Fibroblast of peridontal ligament (primary cell): ENCODE measurements around the gene OR2T4.

Experiments
- DNase-seq: peaks from one replicate; pipeline ENCODE4 v3.0.0-alpha.2; 2010; ENCODE audit errors: extremely low read depth

Gene OR2T4

GRCh38 chr1:248361121-248361715 lies at the start of gene OR2T4:
TSS of gene OR2T4 (plus strand) at chr1:248361665. CDS start at chr1:248361665, 0 bp downstream.
- DNase-seq: no peak

GRCh38 chr1:248316796-248317195 lies 44.7 kb upstream of the OR2T4 start:
- no peak for DNase-seq

- no peak for DNase-seq
Measured at GRCh38 chr1:248324468-248324867, 37.0 kb upstream of the OR2T4 start, which contains the start of gene OR2M7. TSS of gene OR2M7 (minus strand) at chr1:248324568. CDS start at chr1:248324568, 0 bp downstream.

- DNase-seq: no peak
Measured at GRCh38 chr1:248343451-248343850, 18.0 kb upstream of the OR2T4 start.

GRCh38 chr1:248348475-248348874 lies 13.0 kb upstream of the OR2T4 start, which contains the start of gene OR14C36:
TSS of gene OR14C36 (plus strand) at chr1:248348775. CDS start at chr1:248348775, 0 bp downstream.
- no peak for DNase-seq

GRCh38 chr1:248359415-248359814 lies 2.0 kb upstream of the OR2T4 start:
- DNase-seq: no peak

- no peak for DNase-seq
Measured at GRCh38 chr1:248366609-248367008, 5.1 kb downstream of the OR2T4 start.

GRCh38 chr1:248372394-248372793 lies 10.9 kb downstream of the OR2T4 start:
- no peak for DNase-seq

GRCh38 chr1:248373761-248374160 lies 12.3 kb downstream of the OR2T4 start:
- no peak for DNase-seq

- no peak for DNase-seq
Measured at GRCh38 chr1:248375446-248375845, 14.0 kb downstream of the OR2T4 start, which contains the start of gene OR2T6. TSS of gene OR2T6 (plus strand) at chr1:248375746. CDS start at chr1:248387609, 11,863 bp downstream.

GRCh38 chr1:248376916-248377315 lies 15.5 kb downstream of the OR2T4 start:
- no peak for DNase-seq

GRCh38 chr1:248380854-248381253 lies 19.4 kb downstream of the OR2T4 start:
- DNase-seq: no peak

GRCh38 chr1:248388426-248388825 lies 27.0 kb downstream of the OR2T4 start:
- DNase-seq: no peak

GRCh38 chr1:248393050-248393449 lies 31.6 kb downstream of the OR2T4 start:
- DNase-seq: no peak

- no peak for DNase-seq
Measured at GRCh38 chr1:248402748-248403147, 41.3 kb downstream of the OR2T4 start, which contains the start of gene OR2T1. TSS of gene OR2T1 (plus strand) at chr1:248403048. CDS start at chr1:248406148, 3,100 bp downstream.

GRCh38 chr1:248404024-248404423 lies 42.6 kb downstream of the OR2T4 start:
- DNase-seq: peak; percentile 7

- no peak for DNase-seq
Measured at GRCh38 chr1:248406721-248407692, 45.5 kb downstream of the OR2T4 start.
